Esophagus squamous epithelium (tissue), 5 donors: ENCODE data around the gene FZD4. TPM values are rescaled to one million over a fixed set of nuclear protein-coding genes. Genes with fewer than 3 reads are reported as not detected.
"Not testable (repeated sequence)": the region's sequence is repeated elsewhere in the genome, so short reads cannot be mapped to it uniquely, and the experiment has no call there.

ENCODE experiments used
- DNase-seq: peaks from one replicate; lab custom pipeline; 2025; lab: John Stamatoyannopoulos, UW
- H3K27ac ChIP-seq, 4 donors: fragments of 200-600 bp; sonication (generic); one replicate each; pipeline ENCODE4 v1.5.1; 2016 to 2019; ENCODE audit warnings: mild to moderate bottlenecking in 1 of 4
- H3K27me3 ChIP-seq, 4 donors: fragments of 200-600 bp; sonication (generic); 1 replicate in 3 of 4; 2 replicates in 1 of 4; pipeline versions ENCODE4 v1.5.1 to v1.6.0; 2017 to 2021; ENCODE audit warnings: antibody characterized with exemption in 1 of 4
- H3K36me3 ChIP-seq, 3 donors: fragments of 200-600 bp; sonication (generic); one replicate each; pipeline ENCODE4 v1.5.1; 2016 to 2019
- H3K4me1 ChIP-seq, 3 donors: fragments of 200-600 bp; sonication (generic); one replicate each; pipeline ENCODE4 v1.5.1; 2017 to 2019
- H3K4me3 ChIP-seq, 4 donors: fragments of 200-600 bp; sonication (generic); 1 replicate in 3 of 4; 2 replicates in 1 of 4; pipeline ENCODE4 v1.5.1; 2016 to 2019; ENCODE audit warnings: mild to moderate bottlenecking in 2 of 4, moderate library complexity in 1 of 4
- H3K9me3 ChIP-seq, 3 donors: fragments of 200-600 bp; sonication (generic); one replicate each; pipeline ENCODE4 v1.5.1; 2016 to 2019
- CTCF ChIP-seq, 6 experiments: fragments of 450-650 bp in 4 of 6; fragments of 200-600 bp in 2 of 6; sonication (generic) in 2 of 6; IDR thresholded peaks; one replicate each; pipeline ENCODE4 v1.5.1; 2016 to 2019; ENCODE audit warnings: antibody characterized with exemption in 6 of 6, mild to moderate bottlenecking in 4 of 6, moderate library complexity in 4 of 6
- POLR2A ChIP-seq, 4 donors: fragments of 450-650 bp; IDR thresholded peaks; one replicate each; pipeline ENCODE4 v1.6.1; 2017; ENCODE audit warnings: antibody characterized with exemption in 4 of 4, mild to moderate bottlenecking in 4 of 4, moderate library complexity in 3 of 4
- WGBS, 2 donors: methylation state at CpG; one replicate each; pipeline ENCODE4 v1.1.5; 2018; 5-methylcytosine and 5-hydroxymethylcytosine counted together
- intact Hi-C: fragments of 100-400 bp; cut with DNase I; formaldehyde crosslinking; loops from one replicate; pipeline ENCODE4 v1.15.0; 2022
- total RNA-seq, 4 donors: library from RNA; depleted of rRNA; stranded (reverse); fragments of >200 nt; gene quantifications; one replicate each; pipeline ENCODE4 v1.1.0, GENCODE V29; 2016
- donor health status: DM: yes; HTN: yes; CAD: no.

Gene FZD4
- total RNA-seq, 4 donors from 2014 or later: 1.1 to 14.3 (median 6.8) TPM

- no peaks in the 10 kb centered on the region for H3K4me1 ChIP-seq
- DNase-seq: no peak
- 89 to 93% methylated on average over 1 of the region's 1 CpG for WGBS, 2 donors
- intact Hi-C loops: no loop called here
- TF ChIP-seq POLR2A (IDR thresholded peaks at IDR 0.05) (no peak), CTCF (IDR thresholded peaks at IDR 0.05) (no peak)
- H3K27me3 ChIP-seq: no peaks in the 10 kb centered on the region
- H3K9me3 ChIP-seq: no peaks in the 10 kb centered on the region
- no peak overlapping the region for H3K27ac ChIP-seq
- no peaks in the 10 kb centered on the region for H3K36me3 ChIP-seq
- H3K4me3 ChIP-seq: no peak overlapping the region
Measured at GRCh38 chr11:86996953-86997570, 41.9 kb upstream of the FZD4 start.

GRCh38 chr11:86993031-86993430 lies 37.8 kb upstream of the FZD4 start:
- Histone ChIP-seq H3K9me3 (no peaks in the 10 kb centered on the region), H3K36me3 (no peaks in the 10 kb centered on the region), H3K4me3 (no peak overlapping the region), H3K27me3 (no peaks in the 10 kb centered on the region), H3K4me1 (peaks cover 0 to 11% (median 2%) of the 10 kb centered on the region in 3 donors), H3K27ac (no peak overlapping the region)
- 58 to 70% methylated on average over 3 of the region's 3 CpGs for WGBS, 2 donors
- intact Hi-C loops: no loop called here
- DNase-seq: no peak
- no peak for TF ChIP-seq CTCF (IDR thresholded peaks at IDR 0.05)
- no peak for TF ChIP-seq POLR2A (IDR thresholded peaks at IDR 0.05)

GRCh38 chr11:86992340-86992739 lies 37.1 kb upstream of the FZD4 start:
- H3K4me1 ChIP-seq: peaks cover 0 to 11% (median 2%) of the 10 kb centered on the region in 3 donors
- H3K4me3 ChIP-seq, H3K27me3 ChIP-seq, H3K36me3 ChIP-seq, intact Hi-C loops, H3K9me3 ChIP-seq, DNase-seq, H3K27ac ChIP-seq: not testable (repeated sequence)
- WGBS, 2 donors: 94 to 98% methylated on average over 4 of the region's 4 CpGs

- no peak overlapping the region for H3K4me3 ChIP-seq
- H3K27ac ChIP-seq: no peak overlapping the region
- H3K4me1 ChIP-seq: peaks cover 0 to 11% (median 2%) of the 10 kb centered on the region in 3 donors
- intact Hi-C loops: no loop called here
- 40 to 57% methylated on average over 5 of the region's 5 CpGs for WGBS, 2 donors
- H3K9me3 ChIP-seq: no peaks in the 10 kb centered on the region
- no peak for TF ChIP-seq POLR2A (IDR thresholded peaks at IDR 0.05)
- TF ChIP-seq CTCF (IDR thresholded peaks at IDR 0.05): no peak
- no peaks in the 10 kb centered on the region for H3K36me3 ChIP-seq
- no peaks in the 10 kb centered on the region for H3K27me3 ChIP-seq
- DNase-seq: no peak
Measured at GRCh38 chr11:86991341-86991740, 36.1 kb upstream of the FZD4 start.

GRCh38 chr11:86990515-86990914 lies 35.3 kb upstream of the FZD4 start:
- Histone ChIP-seq H3K36me3 (no peaks in the 10 kb centered on the region), H3K4me3 (no peak overlapping the region), H3K4me1 (peaks cover 0 to 11% (median 2%) of the 10 kb centered on the region in 3 donors), H3K27me3 (no peaks in the 10 kb centered on the region), H3K9me3 (no peaks in the 10 kb centered on the region), H3K27ac (no peak overlapping the region)
- intact Hi-C loops: no loop called here
- TF ChIP-seq CTCF (IDR thresholded peaks at IDR 0.05) (no peak), POLR2A (IDR thresholded peaks at IDR 0.05) (no peak)
- 35% methylated on average over 3 of the region's 3 CpGs for WGBS, 2 donors
- no peak for DNase-seq
